Cardiac fibroblast (primary cell): Measurements from ENCODE around the gene BPNT1.

Experiments used
- DNase-seq, 2 donors: peaks; one replicate each; pipeline versions ENCODE4 v3.0.0 to v3.0.0-alpha.2; 2010; ENCODE audit warnings: low read depth in 2 of 2
- H3K4me3 ChIP-seq, 2 donors: replicated peaks in 1 of 2; 1 replicate in 1 of 2; 2 replicates in 1 of 2; pipeline ENCODE4 v1.5.1; 2011; ENCODE audit warnings: low read depth in 2 of 2, low read length in 2 of 2, mild to moderate bottlenecking in 2 of 2, moderate library complexity in 1 of 2
- TF ChIP-seq, protein P1 (sequence below): IDR thresholded peaks from one replicate; pipeline ENCODE4 v1.5.1; 2011; ENCODE audit warnings: low read depth, mild to moderate bottlenecking, low read length, inconsistent platforms

BPNT1 gene, protein sequence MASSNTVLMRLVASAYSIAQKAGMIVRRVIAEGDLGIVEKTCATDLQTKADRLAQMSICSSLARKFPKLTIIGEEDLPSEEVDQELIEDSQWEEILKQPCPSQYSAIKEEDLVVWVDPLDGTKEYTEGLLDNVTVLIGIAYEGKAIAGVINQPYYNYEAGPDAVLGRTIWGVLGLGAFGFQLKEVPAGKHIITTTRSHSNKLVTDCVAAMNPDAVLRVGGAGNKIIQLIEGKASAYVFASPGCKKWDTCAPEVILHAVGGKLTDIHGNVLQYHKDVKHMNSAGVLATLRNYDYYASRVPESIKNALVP

DNA sequence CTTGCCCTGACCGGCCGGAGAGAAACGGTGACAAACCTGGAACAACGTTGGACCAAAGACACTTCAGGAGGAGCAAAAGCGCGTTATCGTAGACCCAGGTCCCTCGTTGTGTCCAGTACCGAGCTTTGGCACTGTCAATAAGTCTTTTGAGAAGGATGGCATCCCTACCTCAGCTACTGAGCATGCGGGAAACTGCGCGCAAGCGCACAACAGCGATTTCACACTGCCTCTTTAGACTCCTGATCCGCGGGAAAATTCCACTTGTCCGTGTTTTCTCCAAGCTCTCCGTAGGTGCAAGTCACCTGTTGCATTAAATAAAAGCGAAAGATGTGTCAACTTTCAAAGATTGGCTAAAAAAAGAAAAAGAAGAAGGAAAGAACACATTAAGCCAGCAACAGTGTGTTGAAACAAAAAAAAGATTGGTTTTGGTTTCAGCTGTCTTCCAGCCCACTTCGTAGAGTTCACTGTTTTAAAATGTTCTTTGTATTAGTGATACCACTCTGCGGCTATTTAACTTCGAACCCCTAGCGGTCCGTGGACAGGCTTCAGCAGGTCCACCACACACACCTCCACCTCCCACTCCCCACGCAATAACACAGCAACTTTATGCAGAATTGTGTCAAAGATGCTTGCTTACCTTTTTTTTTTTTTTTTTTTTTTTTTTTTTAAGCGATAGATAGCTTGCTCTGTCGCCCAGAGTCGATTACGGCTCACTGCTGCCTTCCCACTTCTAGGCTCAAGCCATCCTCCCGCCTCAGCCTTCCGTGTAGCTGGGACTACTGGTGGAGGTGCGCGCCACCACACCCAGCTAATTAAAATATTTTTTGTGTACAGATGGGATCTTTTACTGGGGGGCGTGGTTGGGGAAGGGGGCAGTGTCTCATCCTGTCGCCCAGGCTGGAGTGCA, at the start of gene BPNT1:
BPNT1 (minus strand) TSS at position 139 of the 907 bp plus-strand sequence. CDS start 9,942 bp downstream, outside the sequence.
- peak within 1 kb of the TSS; percentile 63 to 69 for H3K4me3 ChIP-seq
- peak; percentile 96 for DNase-seq
- TF ChIP-seq, protein P1, sequence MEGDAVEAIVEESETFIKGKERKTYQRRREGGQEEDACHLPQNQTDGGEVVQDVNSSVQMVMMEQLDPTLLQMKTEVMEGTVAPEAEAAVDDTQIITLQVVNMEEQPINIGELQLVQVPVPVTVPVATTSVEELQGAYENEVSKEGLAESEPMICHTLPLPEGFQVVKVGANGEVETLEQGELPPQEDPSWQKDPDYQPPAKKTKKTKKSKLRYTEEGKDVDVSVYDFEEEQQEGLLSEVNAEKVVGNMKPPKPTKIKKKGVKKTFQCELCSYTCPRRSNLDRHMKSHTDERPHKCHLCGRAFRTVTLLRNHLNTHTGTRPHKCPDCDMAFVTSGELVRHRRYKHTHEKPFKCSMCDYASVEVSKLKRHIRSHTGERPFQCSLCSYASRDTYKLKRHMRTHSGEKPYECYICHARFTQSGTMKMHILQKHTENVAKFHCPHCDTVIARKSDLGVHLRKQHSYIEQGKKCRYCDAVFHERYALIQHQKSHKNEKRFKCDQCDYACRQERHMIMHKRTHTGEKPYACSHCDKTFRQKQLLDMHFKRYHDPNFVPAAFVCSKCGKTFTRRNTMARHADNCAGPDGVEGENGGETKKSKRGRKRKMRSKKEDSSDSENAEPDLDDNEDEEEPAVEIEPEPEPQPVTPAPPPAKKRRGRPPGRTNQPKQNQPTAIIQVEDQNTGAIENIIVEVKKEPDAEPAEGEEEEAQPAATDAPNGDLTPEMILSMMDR: no peak

DNA sequence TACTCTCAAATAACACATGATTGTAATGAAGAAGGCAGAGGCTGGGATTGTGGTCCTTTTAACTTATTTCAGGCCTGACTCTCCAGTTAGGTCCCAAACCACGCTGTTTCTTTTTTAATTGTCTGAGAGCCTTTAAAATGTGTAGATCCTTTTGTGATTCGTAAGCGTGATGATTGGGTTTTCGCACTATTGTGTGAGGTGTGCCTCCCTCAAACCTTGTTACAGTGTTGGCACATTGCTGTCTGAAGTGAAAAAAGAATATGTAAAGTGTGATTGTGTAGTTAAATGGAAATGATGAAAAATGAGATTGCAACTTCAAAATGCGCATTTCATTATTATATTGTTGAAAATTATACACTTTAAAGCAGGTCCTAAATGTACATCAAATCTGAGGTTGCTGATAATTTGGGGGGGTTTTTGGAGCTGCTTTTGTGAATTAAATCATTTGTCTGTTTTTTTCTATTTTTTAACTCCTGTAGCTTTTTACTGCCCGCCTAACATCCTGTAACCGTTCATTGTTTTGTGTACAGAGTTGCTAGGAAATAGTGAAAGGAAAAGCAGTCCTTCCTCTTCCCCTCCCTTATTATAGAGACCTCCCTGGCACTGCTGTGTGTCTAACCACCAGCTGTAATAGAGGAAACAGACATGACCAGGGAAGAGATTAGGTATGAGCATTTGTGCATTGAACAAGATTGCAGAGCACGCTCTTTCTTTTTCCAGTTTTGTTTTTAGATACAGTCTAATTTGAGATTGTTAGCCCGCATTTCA, 47.6 kb upstream of the BPNT1 start:
- no peak overlapping the region for H3K4me3 ChIP-seq
- peak; percentile 46 to 65 for DNase-seq

DNA sequence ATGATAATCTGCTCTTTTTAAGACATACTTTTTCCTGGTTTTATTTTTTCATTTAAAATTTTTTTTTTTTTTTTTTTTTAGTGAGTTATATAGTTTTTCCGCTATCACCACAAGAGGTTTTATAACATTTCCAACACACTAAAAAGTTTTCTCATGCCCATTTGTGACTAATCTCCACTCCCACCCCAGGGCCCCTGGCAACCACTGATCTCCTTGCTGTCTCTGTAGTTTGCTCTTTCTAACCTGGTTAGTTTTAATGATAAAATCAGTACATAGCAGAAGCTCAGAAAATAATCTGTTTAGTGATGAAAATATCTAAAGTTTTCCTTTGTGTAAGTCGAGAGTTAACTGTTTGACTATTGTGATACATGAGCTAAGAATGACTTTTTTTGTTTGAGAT, 46.2 kb upstream of the BPNT1 start:
- TF ChIP-seq, protein P1: no peak
- no peak overlapping the region for H3K4me3 ChIP-seq

More for the DNA sequence above, 47.6 kb upstream of the BPNT1 start:
- TF ChIP-seq, protein P1: no peak

DNA sequence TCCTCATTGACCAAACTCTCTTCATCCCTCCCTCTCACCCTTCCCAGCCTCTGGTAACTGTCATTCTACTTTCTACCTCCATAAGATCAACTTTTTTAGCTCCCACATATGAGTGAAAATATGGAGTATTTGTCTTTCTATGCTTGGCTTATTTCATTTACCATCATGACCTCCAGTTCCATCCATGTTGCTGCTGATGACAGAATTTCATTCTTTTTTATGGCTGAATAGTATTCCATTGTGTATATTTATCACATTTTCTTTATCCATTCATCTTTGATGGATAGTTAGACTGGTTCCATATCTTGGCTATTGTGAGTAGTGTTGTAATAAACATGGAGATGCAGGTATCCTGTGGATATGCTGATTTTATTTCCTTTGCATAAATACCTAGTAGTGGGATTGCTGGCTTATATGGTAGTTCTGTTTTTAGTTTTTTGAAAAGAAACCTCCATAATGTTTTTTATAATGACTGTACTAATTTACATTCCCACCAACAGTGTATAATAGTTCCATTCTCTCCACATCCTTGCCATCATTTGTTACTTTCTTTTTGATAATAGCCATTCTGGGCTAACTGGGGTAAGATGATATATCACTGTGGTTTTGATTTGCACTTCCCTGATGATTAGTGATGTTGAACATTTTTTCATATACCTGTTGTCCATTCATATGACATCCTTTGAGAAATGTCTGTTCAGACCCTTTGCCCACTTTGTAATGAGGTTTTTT, 40.1 kb upstream of the BPNT1 start:
- TF ChIP-seq, protein P1: no peak
- no peak for DNase-seq
- no peak overlapping the region for H3K4me3 ChIP-seq

More for the DNA sequence above, 46.2 kb upstream of the BPNT1 start:
- no peak for DNase-seq

DNA sequence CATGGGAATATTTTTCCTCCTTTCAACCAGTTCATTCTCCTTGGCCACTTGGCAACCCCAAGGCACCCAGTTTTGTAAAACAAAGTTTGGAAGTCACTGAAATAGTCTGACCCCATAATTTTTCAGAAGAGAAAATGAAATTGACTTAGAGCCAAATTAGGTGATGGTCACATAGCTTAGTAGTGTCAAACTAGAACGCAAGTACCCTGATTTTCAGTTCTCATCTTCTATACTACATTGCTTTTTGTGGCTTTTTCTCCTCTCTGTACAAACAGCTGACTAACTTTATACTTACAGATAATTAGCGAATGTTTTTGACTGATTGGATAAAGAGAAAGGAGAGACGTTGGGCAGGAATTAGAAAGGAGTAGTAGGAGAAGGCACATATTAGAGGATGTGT, 37.5 kb upstream of the BPNT1 start:
- no peak overlapping the region for H3K4me3 ChIP-seq
- no peak for DNase-seq
- TF ChIP-seq, protein P1: no peak

DNA sequence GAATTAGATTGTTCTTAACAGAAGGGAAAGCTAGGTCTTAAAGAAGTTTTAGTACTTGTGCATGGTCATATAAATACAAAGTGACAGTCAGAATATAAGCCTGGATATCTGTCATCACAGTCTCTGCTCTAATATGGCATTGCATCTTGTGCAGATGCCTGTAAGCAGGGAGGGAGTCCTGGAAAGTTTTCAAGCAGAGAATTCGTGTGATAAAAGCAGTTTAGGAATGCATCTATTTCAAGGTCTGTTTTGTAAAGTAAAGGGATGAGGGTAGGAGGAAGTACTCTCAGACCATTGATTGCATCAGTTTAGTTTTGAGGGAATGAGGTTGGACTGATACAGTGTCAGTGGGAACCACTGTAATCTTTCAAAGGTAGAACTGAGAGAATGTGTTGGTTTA, 35.0 kb upstream of the BPNT1 start:
- TF ChIP-seq, protein P1: no peak
- DNase-seq: peak; percentile 28 to 54
- no peak overlapping the region for H3K4me3 ChIP-seq
